H1 (cell line): ENCODE data around the gene KCNC2. TPM values are rescaled to one million over a fixed set of nuclear protein-coding genes. Genes with fewer than 3 reads are reported as not detected.

Source experiments
- ATF2 ChIP-seq: IDR thresholded peaks from 2 replicates; pipeline ENCODE4 v1.6.1; 2012; ENCODE audit warnings: low read length, inconsistent platforms
- RFX5 ChIP-seq: IDR thresholded peaks from 2 replicates; pipeline ENCODE4 v1.6.1; 2011; ENCODE audit warnings: low read depth, low read length, improper control_type of control experiment, borderline replicate concordance
- SIN3A ChIP-seq, 2 experiments: IDR thresholded peaks in 1 of 2; conservative IDR thresholded peaks in 1 of 2; 2 replicates each; pipeline ENCODE4 v1.6.1; 2011 to 2012; ENCODE audit warnings: low read length in 2 of 2, improper control_type of control experiment in 1 of 2, low read depth in 1 of 2, mild to moderate bottlenecking in 1 of 2
- YY1 ChIP-seq: IDR thresholded peaks from 2 replicates; pipeline ENCODE4 v1.6.1; 2011; ENCODE audit warnings: low read depth, mild to moderate bottlenecking, low read length
- polyA plus RNA-seq, 7 experiments: library from polyadenylated mRNA; depleted of rRNA in 3 of 7; stranded (reverse) in 5 of 7; unstranded in 2 of 7; fragments of >200 nt in 5 of 7; fragments of 200-250 nt in 2 of 7; gene quantifications; 1 replicate in 5 of 7; 2 replicates in 1 of 7; 4 replicates in 1 of 7; pipeline versions ENCODE4 v1.2.1 to v1.2.3, GENCODE V29; 2011 to 2013; ENCODE audit warnings: missing spikeins in 2 of 7, mixed read lengths in 2 of 7
- total RNA-seq: library from RNA; stranded (reverse); fragmentation: NEBNext Ultra II Directional; extraction: Animal tissue kit (Norgen Biotek cat#: 25700); gene quantifications from 2 replicates; pipeline ENCODE4 v1.2.1, GENCODE V29; 2021

The KCNC2 gene
- total and polyA plus RNA-seq, 2 of the 8 experiments (the other 6 are each of a cell fraction or from before 2014, with no cell fraction given) = 0.03 TPM; not detected in 1

DNA sequence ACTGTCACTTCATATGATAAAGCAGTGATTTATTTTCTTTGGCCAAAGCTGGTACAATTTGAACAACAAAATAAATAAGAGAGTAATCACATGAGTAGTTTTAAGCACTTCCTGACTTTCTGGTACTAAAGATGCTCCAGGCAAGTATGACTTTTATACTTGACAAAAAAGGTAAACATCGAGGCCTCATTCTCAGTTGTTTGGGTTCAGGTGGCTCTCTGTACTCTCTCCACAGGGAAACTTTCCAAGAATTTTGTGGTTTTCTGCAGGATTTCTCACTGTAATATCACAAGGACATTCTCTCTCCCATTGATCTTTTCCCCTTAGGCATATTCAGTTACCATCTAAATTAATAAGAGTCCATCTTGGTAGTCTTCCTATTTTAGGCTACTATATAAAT is 26.6 kb upstream of the KCNC2 start (continued):
- TF ChIP-seq RFX5 (no peak), ATF2 (no peak), YY1 (no peak), SIN3A (conservative IDR thresholded peaks at IDR 0.05 in 1 of 2, IDR thresholded peaks at IDR 0.05 in 1 of 2; ENCODE audit: low read depth in 1 of 2, low read length in 2 of 2) (no peak)
